Neural cell (in vitro differentiated cells): ENCODE results near the gene SUN5. TPM values are rescaled to one million over a fixed set of nuclear protein-coding genes. Genes with fewer than 3 reads are reported as not detected.

Source experiments
- H2AFZ ChIP-seq: fragments of 200-600, 300-800 bp; sonication (generic), shearing (Covaris generic); 2 replicates; pipeline ENCODE4 v1.6.0; 2014; ENCODE audit warnings: low read depth, mild to moderate bottlenecking, antibody characterized with exemption, low read length, moderate library complexity
- H3F3A ChIP-seq: fragments of 200-600 bp; shearing (Covaris generic); 2 replicates; pipeline ENCODE4 v1.6.1; 2016; ENCODE audit warnings: mild to moderate bottlenecking, moderate library complexity, mixed read lengths, antibody characterized with exemption, low read length; ENCODE audit not compliant: insufficient read depth, poor library complexity, severe bottlenecking
- H3K27ac ChIP-seq: fragments of 200-600, 300-800 bp; sonication (generic), shearing (Covaris generic); 2 replicates; pipeline ENCODE4 v1.5.1; 2014; ENCODE audit warnings: mild to moderate bottlenecking, low read length, moderate library complexity
- H3K27me3 ChIP-seq: fragments of 300-800, 200-600 bp; sonication (generic), shearing (Covaris generic); 2 replicates; pipeline ENCODE4 v1.6.0; 2014; ENCODE audit warnings: mild to moderate bottlenecking, low read depth, low read length, moderate library complexity; ENCODE audit not compliant: insufficient read depth
- H3K36me3 ChIP-seq: fragments of 300-800, 200-600 bp; sonication (generic), shearing (Covaris generic); 2 replicates; pipeline ENCODE4 v1.5.1; 2014; ENCODE audit warnings: mild to moderate bottlenecking, antibody characterized with exemption, low read length, moderate library complexity; ENCODE audit not compliant: insufficient read depth
- H3K4me2 ChIP-seq: fragments of 300-800, 200-600 bp; sonication (generic), shearing (Covaris generic); 2 replicates; pipeline ENCODE4 v1.6.0; 2014; ENCODE audit warnings: mild to moderate bottlenecking, low read length
- H3K4me3 ChIP-seq: fragments of 300-800, 200-600 bp; sonication (generic), shearing (Covaris generic); 2 replicates; pipeline ENCODE4 v1.5.1; 2014; ENCODE audit warnings: mild to moderate bottlenecking, low read length, moderate library complexity
- H3K79me2 ChIP-seq: fragments of 200-600 bp; shearing (Covaris generic); replicated peaks from 2 replicates; pipeline ENCODE4 v1.6.0; 2014; ENCODE audit warnings: mild to moderate bottlenecking, low read length, moderate library complexity; ENCODE audit not compliant: insufficient read depth
- H3K9ac ChIP-seq: fragments of 300-800, 200-600 bp; sonication (generic), shearing (Covaris generic); 2 replicates; pipeline ENCODE4 v1.6.1; 2016; ENCODE audit warnings: mild to moderate bottlenecking, low read length, mixed read lengths
- H3K9me2 ChIP-seq: fragments of 200-600 bp; shearing (Covaris generic); 2 replicates; pipeline ENCODE4 v1.6.1; 2016; ENCODE audit warnings: mild to moderate bottlenecking, low read length, mixed read lengths; ENCODE audit not compliant: insufficient read depth
- H3K9me3 ChIP-seq: fragments of 200-600, 300-800 bp; sonication (generic), shearing (Covaris generic); 2 replicates; pipeline ENCODE4 v1.6.1; 2016; ENCODE audit warnings: mild to moderate bottlenecking, mixed run types, low read length, moderate library complexity, mixed read lengths
- H4K20me1 ChIP-seq: fragments of 200-600 bp; shearing (Covaris generic); 2 replicates; pipeline ENCODE4 v1.6.1; 2016; ENCODE audit warnings: mild to moderate bottlenecking, mixed run types; ENCODE audit not compliant: insufficient read depth
- EP300 ChIP-seq: fragments of 450-650 bp; conservative IDR thresholded peaks from 2 replicates; pipeline ENCODE4 v1.6.1; 2014; ENCODE audit warnings: antibody characterized with exemption, mild to moderate bottlenecking, moderate library complexity; ENCODE audit not compliant: poor library complexity, severe bottlenecking
- EZH2 ChIP-seq: fragments of 200-600, 300-800 bp; shearing (Covaris generic), sonication (generic); IDR thresholded peaks from 2 replicates; pipeline ENCODE4 v1.6.1; 2014; ENCODE audit warnings: antibody characterized with exemption, low read length, borderline replicate concordance, mild to moderate bottlenecking; ENCODE audit not compliant: insufficient read depth, poor library complexity, severe bottlenecking
- MXI1 ChIP-seq: fragments of 450-650 bp; conservative IDR thresholded peaks from 2 replicates; pipeline ENCODE4 v1.6.1; 2014; ENCODE audit warnings: antibody characterized with exemption, mild to moderate bottlenecking; ENCODE audit not compliant: poor library complexity, severe bottlenecking
- POLR2AphosphoS5 ChIP-seq: IDR thresholded peaks from 2 replicates; pipeline ENCODE4 v1.6.1; 2012
- RAD21 ChIP-seq: fragments of 450-650 bp; conservative IDR thresholded peaks from 2 replicates; pipeline ENCODE4 v1.6.1; 2014; ENCODE audit warnings: antibody characterized with exemption, mild to moderate bottlenecking, moderate library complexity
- SMC3 ChIP-seq: fragments of 450-650 bp; conservative IDR thresholded peaks from 2 replicates; pipeline ENCODE4 v1.6.1; 2014; ENCODE audit warnings: antibody characterized with exemption, mild to moderate bottlenecking, moderate library complexity; ENCODE audit not compliant: poor library complexity
- TAF1 ChIP-seq: IDR thresholded peaks from 2 replicates; pipeline ENCODE4 v1.6.1; 2012; ENCODE audit warnings: low read depth
- polyA plus RNA-seq: library from polyadenylated mRNA; depleted of rRNA; stranded (reverse); fragments of >200 nt; gene quantifications from 2 replicates; pipeline ENCODE4 v1.2.3, GENCODE V29; 2014
- TF ChIP-seq, protein P1 (sequence below): IDR thresholded peaks from 2 replicates; pipeline ENCODE4 v1.6.1; 2012; ENCODE audit warnings: borderline replicate concordance
- TF ChIP-seq, protein P2 (sequence below): fragments of 450-650 bp; IDR thresholded peaks from 2 replicates; pipeline ENCODE4 v1.5.1; 2014; ENCODE audit warnings: antibody characterized with exemption, mild to moderate bottlenecking, moderate library complexity; ENCODE audit not compliant: poor library complexity, severe bottlenecking

Gene SUN5
- polyA plus RNA-seq, 1 donor from 2014 or later = not detected

DNA sequence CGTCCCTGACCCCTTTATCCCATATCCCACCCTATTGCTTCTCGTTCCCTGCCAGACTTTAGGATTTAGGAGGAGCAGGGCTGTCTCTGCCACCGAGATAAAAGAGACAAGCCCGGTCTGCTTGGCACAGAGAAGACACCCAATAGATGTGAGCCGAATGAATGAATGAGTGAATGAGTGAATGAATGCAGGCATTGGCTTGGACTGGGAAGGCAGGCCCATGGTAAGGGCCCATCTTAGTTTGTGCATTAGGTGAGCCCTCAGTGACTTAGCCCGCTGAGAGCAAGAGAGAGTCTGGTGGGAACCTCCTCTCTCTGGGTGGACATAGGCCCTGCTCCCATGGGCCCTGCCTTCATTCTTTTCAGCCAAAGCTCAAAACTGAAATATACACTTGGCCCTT is 26.3 kb upstream of the SUN5 start:
- Histone ChIP-seq H2AFZ (no peak overlapping the region), H3K4me3 (no peak overlapping the region), H4K20me1 (no peaks in the 10 kb centered on the region), H3K36me3 (no peaks in the 10 kb centered on the region), H3K9me3 (no peaks in the 10 kb centered on the region), H3K27me3 (no peaks in the 10 kb centered on the region), H3K4me2 (no peak overlapping the region), H3K27ac (no peak overlapping the region), H3K9ac (no peak overlapping the region), H3K79me2 (no peaks in the 10 kb centered on the region), H3F3A (no peaks in the 10 kb centered on the region), H3K9me2 (no peaks in the 10 kb centered on the region)
- TF ChIP-seq, protein P1, sequence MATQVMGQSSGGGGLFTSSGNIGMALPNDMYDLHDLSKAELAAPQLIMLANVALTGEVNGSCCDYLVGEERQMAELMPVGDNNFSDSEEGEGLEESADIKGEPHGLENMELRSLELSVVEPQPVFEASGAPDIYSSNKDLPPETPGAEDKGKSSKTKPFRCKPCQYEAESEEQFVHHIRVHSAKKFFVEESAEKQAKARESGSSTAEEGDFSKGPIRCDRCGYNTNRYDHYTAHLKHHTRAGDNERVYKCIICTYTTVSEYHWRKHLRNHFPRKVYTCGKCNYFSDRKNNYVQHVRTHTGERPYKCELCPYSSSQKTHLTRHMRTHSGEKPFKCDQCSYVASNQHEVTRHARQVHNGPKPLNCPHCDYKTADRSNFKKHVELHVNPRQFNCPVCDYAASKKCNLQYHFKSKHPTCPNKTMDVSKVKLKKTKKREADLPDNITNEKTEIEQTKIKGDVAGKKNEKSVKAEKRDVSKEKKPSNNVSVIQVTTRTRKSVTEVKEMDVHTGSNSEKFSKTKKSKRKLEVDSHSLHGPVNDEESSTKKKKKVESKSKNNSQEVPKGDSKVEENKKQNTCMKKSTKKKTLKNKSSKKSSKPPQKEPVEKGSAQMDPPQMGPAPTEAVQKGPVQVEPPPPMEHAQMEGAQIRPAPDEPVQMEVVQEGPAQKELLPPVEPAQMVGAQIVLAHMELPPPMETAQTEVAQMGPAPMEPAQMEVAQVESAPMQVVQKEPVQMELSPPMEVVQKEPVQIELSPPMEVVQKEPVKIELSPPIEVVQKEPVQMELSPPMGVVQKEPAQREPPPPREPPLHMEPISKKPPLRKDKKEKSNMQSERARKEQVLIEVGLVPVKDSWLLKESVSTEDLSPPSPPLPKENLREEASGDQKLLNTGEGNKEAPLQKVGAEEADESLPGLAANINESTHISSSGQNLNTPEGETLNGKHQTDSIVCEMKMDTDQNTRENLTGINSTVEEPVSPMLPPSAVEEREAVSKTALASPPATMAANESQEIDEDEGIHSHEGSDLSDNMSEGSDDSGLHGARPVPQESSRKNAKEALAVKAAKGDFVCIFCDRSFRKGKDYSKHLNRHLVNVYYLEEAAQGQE = no peak
- TF ChIP-seq SMC3 (no peak), TAF1 (no peak), POLR2AphosphoS5 (no peak), EZH2 (no peak), MXI1 (no peak)
- TF ChIP-seq, protein P2, sequence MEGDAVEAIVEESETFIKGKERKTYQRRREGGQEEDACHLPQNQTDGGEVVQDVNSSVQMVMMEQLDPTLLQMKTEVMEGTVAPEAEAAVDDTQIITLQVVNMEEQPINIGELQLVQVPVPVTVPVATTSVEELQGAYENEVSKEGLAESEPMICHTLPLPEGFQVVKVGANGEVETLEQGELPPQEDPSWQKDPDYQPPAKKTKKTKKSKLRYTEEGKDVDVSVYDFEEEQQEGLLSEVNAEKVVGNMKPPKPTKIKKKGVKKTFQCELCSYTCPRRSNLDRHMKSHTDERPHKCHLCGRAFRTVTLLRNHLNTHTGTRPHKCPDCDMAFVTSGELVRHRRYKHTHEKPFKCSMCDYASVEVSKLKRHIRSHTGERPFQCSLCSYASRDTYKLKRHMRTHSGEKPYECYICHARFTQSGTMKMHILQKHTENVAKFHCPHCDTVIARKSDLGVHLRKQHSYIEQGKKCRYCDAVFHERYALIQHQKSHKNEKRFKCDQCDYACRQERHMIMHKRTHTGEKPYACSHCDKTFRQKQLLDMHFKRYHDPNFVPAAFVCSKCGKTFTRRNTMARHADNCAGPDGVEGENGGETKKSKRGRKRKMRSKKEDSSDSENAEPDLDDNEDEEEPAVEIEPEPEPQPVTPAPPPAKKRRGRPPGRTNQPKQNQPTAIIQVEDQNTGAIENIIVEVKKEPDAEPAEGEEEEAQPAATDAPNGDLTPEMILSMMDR = no peak

DNA sequence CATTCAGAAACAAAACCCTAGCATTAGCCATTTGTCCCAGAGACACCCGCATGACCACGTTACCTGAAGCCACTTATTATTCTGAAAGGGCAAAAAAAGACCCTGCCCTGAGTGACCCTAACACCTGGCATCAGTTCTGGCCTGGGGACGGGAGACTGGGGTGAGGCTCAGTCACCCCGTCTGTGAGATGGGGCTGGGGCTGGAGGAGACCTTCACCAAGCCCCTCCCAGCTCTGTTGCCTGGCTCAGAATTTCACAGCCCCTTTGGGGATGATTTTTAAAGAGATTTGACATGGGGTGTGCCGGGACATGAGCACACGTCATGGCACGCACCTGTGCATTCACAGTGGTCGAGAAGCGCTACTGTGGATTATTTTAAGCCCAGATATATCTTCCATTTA is 25.8 kb upstream of the SUN5 start:
- Histone ChIP-seq H3K4me2 (no peak overlapping the region), H3K9me2 (no peaks in the 10 kb centered on the region), H3K79me2 (no peaks in the 10 kb centered on the region), H3F3A (no peaks in the 10 kb centered on the region), H3K9ac (no peak overlapping the region), H3K27ac (no peak overlapping the region), H3K27me3 (no peaks in the 10 kb centered on the region), H4K20me1 (no peaks in the 10 kb centered on the region), H3K4me3 (no peak overlapping the region), H3K9me3 (no peaks in the 10 kb centered on the region), H3K36me3 (no peaks in the 10 kb centered on the region), H2AFZ (no peak overlapping the region)
- TF ChIP-seq SMC3 = no peak
- no peak for TF ChIP-seq TAF1
- TF ChIP-seq, protein P1 = no peak
- TF ChIP-seq, protein P2 = no peak
- TF ChIP-seq RAD21 = no peak
- TF ChIP-seq POLR2AphosphoS5 = no peak
- TF ChIP-seq EZH2 = no peak
- TF ChIP-seq MXI1 = no peak
- no peak for TF ChIP-seq EP300
